ENCODE measurements around the gene ARL4C. TPM values are rescaled to one million over a fixed set of nuclear protein-coding genes. Genes with fewer than 3 reads are reported as not detected.
A peak's percentile ranks its signal among the peaks of the same experiment; 100 is the strongest.

ARL4C gene, protein sequence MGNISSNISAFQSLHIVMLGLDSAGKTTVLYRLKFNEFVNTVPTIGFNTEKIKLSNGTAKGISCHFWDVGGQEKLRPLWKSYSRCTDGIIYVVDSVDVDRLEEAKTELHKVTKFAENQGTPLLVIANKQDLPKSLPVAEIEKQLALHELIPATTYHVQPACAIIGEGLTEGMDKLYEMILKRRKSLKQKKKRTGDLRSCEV
- total RNA-seq, result 10 to 100 TPM; 10.4 to 24.2 (median 23.7) TPM

DNA sequence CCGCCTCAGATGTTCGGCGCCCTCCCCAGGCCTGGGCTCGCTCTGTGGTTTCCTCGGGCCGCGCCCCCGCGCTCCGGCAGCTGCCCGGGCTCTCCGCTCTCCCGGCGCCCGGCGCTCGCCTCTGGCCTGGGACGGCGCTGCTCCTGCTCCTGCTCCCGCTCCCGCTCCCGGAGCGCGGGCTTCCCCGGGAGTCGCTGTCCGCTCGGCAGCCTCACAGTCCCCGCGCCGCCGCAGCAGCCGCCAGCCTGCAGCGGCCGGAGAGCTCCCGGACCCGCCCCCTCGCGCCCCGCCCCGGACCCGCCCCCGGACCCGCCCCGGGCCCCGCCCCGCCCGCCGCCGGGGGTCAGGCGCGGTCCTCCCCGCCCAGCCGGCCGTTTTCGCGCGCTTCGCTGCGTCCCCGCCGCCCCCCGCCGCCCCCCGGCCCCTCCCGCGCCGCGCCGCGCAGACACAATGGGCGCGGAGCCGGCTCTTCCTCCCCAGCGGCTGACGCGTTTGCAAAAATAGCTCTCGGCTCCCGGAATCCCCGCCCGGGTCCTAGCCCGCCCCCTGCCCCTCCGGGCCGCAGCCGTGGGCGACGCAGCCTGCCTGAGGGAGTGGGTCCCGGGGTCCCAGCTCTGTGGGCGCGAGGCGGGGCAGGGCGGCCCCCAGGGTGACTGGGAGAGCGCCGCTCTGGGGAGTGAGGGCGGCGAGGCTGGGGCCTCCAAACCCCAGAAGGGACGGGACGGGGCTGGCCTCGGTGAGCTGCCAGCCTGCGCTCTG lies at the start of gene ARL4C:
Gene ARL4C (minus strand): TSS at position 247 of the 759 bp plus-strand sequence. CDS start 495 bp downstream, outside the sequence.
- H3K9me3 Mint-ChIP-seq, result no peaks in the 10 kb centered on the region
- H3K4me3 Mint-ChIP-seq, result peak within 1 kb of the TSS; percentile 94
- H3K36me3 Mint-ChIP-seq (ENCODE audit: insufficient read depth), result peaks cover 19% of the 10 kb centered on the region
- peaks cover under 1% of the 10 kb centered on the region for H3K27me3 Mint-ChIP-seq (ENCODE audit: low read depth)
- H3K4me1 Mint-ChIP-seq (ENCODE audit: low read depth), result peaks cover 54% of the 10 kb centered on the region
- ATAC-seq, result peak; percentile 64 to 66
- peak; percentile 49 for DNase-seq

DNA sequence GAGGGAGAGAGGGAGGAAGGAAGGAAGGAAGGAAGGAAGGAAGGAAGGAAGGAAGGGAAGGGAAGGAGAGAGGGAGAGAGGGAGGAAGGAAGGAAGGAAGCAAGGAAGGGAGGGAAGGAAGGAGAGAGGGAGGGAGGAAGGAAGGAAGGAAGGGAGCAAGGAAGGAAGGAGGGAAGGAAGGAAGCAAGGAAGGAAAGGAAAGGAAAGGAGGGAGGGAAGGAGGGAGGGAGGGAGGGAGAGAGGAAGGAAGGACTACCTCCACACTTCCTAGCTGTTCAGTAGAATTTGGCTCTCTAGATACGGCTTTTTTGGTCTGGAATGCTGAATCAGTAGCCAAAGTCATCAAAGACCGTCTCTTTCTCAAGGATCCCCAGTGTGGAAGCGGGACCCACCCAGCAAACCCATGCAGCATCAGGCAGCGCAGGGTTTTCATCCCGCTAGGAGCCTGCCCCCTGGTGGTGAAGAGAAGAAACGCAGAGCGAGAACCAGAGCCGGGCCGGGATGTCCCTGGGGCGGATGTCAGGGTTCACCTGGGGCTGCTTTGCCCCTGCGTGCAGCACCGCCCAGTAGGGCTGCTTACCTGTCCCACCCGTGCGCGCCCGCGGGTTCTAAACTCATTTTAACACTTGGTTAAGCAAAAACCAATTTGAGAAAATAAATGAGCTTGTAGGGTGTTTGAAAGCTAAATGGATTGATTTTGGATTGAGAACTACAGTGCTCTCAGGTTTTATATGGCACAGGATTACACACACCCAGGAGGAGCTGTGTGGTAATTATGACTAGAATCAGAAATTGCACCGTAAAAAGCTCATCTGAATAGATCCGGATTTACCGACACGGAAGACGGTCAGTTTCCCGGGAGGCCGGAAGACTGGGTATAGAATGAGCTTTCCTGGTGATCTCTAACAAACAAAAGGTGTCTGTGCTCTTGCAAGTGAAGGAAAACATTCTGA lies 48.1 kb upstream of the ARL4C start:
- Mint-ChIP-seq H3K9me3 (no peaks in the 10 kb centered on the region), H3K4me3 (no peak overlapping the region), H3K4me1 (ENCODE audit: low read depth) (no peaks in the 10 kb centered on the region), H3K27me3 (ENCODE audit: low read depth) (peaks cover 12% of the 10 kb centered on the region), H3K36me3 (ENCODE audit: insufficient read depth) (no peaks in the 10 kb centered on the region)
- DNase-seq (peak; percentile 76), ATAC-seq (peak; percentile 84 to 86)

DNA sequence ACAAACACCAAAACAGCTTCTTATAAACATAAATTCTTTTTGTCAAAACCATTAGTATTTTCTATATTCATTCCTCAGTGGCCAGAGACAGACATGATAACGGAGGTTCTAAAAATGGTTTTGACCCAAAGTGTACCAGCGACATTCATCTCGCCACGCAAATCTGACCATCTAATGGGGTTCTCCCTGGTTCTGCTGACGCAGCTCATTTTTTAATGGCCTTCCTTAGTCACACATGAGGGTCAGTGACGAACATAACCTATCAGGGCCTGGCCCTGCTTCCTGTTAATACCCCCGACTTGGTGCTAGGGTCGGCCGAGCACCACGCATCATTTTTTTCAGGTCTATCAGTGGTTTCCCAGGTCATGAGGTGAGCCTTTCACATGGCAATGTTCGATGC lies 45.9 kb upstream of the ARL4C start:
- Mint-ChIP-seq H3K36me3 (ENCODE audit: insufficient read depth) (no peaks in the 10 kb centered on the region), H3K9me3 (peaks cover 6% of the 10 kb centered on the region), H3K27me3 (ENCODE audit: low read depth) (peaks cover 5% of the 10 kb centered on the region), H3K4me1 (ENCODE audit: low read depth) (no peaks in the 10 kb centered on the region), H3K4me3 (no peak overlapping the region)
- DNase-seq (no peak), ATAC-seq (no peak)

DNA sequence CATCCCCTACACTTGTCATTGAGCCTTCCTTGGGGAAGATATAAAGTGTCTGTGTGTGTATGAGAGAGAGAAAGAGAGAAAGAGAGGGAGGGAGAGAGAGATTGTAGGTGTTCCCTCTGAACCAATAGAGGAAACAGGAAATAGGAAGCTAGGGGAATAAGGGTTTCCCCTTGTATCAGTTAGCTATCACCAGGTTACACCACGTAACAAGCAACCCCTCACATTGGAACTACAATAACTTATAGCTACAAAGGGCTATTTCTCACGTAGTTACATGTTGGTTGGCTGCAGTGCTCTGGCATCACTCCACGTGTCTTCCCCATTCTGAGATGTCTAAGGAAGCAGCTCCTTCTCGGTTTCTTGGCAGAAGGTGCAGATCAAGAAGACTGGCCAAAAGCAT lies 41.0 kb upstream of the ARL4C start:
- H3K27me3 Mint-ChIP-seq (ENCODE audit: low read depth), result peaks cover 6% of the 10 kb centered on the region
- no peaks in the 10 kb centered on the region for H3K4me1 Mint-ChIP-seq (ENCODE audit: low read depth)
- H3K4me3 Mint-ChIP-seq, result no peak overlapping the region
- DNase-seq, result no peak
- H3K36me3 Mint-ChIP-seq (ENCODE audit: insufficient read depth), result no peaks in the 10 kb centered on the region
- ATAC-seq, result no peak
- H3K9me3 Mint-ChIP-seq, result peaks cover 6% of the 10 kb centered on the region

DNA sequence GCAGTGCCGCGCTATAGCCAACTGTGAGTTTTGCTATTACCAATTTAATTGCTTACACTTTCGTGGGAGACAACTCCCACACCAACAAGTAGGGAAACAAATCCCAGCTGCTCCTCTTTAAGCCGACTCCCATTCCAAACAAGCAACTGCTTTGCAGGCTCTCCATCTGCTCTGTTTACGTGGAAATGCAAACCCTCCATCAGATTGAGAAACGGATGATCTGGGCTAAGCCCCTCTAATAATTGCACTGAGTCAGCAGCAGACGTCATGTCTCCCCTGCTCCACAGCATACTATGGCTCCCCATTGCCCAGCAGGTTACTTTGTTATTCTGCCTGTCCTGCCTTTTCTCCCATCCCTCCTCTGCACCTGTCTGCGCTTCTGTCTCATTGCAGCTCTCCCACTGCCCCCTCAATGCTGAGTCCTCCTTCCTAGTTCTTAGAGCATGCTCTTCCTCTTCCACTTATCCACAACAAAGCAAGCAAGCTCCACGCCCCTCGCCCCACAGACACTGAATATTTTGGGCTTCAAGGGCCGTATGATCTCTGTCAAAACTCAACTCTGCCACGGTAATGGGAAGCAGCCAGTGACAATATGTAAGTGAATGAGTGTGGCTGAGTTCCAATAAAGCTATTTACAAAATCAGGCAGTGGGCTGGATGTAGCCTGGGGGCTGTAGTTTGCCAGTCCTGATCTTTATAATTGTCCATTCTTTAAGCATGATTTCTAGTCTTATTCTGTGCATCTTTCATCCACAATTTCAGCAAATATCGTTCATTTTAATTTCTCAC lies 39.5 kb upstream of the ARL4C start:
- no peak for DNase-seq
- Mint-ChIP-seq H3K9me3 (peaks cover 6% of the 10 kb centered on the region), H3K4me3 (no peak overlapping the region), H3K36me3 (ENCODE audit: insufficient read depth) (no peaks in the 10 kb centered on the region), H3K27me3 (ENCODE audit: low read depth) (peaks cover 8% of the 10 kb centered on the region), H3K4me1 (ENCODE audit: low read depth) (no peaks in the 10 kb centered on the region)
- no peak for ATAC-seq

DNA sequence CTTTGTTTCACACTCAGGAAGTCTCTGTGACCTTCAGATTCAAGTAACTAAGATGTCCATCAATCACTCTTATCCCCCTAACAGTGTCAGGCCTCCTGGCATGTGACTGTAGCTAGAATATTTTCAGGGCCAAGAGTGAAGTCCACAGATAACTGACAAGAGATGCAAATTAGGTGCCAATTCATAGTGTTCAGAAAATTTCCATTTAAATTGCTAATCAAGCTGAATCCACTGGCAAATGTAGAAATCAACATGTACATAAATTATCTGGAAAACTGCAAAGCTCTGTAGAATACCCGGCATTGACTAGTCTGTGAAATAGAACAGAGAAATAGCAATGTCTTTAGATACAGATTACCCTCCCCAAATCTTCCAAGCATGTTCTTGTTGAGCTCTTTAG lies 38.6 kb upstream of the ARL4C start:
- Mint-ChIP-seq H3K36me3 (ENCODE audit: insufficient read depth) (no peaks in the 10 kb centered on the region), H3K27me3 (ENCODE audit: low read depth) (peaks cover 11% of the 10 kb centered on the region), H3K4me3 (no peak overlapping the region), H3K9me3 (peaks cover 6% of the 10 kb centered on the region), H3K4me1 (ENCODE audit: low read depth) (no peaks in the 10 kb centered on the region)
- DNase-seq, result no peak
- ATAC-seq, result no peak

DNA sequence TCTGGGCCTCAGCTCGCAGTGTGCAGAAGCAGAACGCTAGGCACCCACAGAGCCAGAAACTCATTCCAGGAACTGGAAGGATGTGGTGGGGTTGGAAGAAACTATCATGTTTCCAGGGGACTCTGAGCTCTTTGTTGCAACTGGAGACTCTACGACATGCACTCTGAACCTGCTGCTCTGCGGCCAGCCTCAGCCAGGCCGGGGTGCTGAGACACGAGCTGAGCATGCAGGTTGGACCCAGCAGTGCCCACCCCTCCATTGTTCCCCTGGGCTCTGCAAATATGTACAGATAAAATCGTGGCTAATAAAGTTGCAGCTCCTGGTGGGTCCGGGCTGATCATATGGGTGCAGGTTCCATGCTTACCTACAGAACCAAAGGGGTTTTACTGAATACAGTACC lies 37.6 kb upstream of the ARL4C start:
- H3K9me3 Mint-ChIP-seq, result peaks cover 5% of the 10 kb centered on the region
- no peaks in the 10 kb centered on the region for H3K36me3 Mint-ChIP-seq (ENCODE audit: insufficient read depth)
- ATAC-seq, result no peak

DNA sequence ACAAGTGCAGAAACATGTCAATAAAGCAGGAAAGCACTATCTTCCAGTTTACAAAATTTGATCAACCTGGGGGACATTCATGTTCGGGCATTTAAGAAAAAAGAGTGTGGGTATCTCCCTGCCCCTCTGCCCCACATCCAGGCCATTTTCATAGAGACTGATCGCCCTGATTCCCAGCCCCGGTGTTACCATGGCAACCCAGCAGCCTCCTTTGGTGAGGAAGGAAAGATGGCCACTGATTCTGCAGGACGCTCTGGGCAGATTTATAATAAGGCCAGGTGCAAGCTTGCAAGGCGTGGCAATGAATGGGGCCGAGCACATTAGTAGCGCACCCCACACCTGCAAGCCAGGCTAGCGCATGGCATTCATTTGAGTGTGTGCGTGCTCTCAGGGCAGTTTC lies 36.7 kb upstream of the ARL4C start:
- H3K36me3 Mint-ChIP-seq (ENCODE audit: insufficient read depth), result no peaks in the 10 kb centered on the region
- no peaks in the 10 kb centered on the region for H3K4me1 Mint-ChIP-seq (ENCODE audit: low read depth)
- DNase-seq (no peak), ATAC-seq (no peak)
- H3K4me3 Mint-ChIP-seq, result no peak overlapping the region
- H3K9me3 Mint-ChIP-seq, result no peaks in the 10 kb centered on the region
- peaks cover 22% of the 10 kb centered on the region for H3K27me3 Mint-ChIP-seq (ENCODE audit: low read depth)

More for the DNA sequence above, 37.6 kb upstream of the ARL4C start:
- H3K27me3 Mint-ChIP-seq (ENCODE audit: low read depth), result peaks cover 16% of the 10 kb centered on the region
- no peak overlapping the region for H3K4me3 Mint-ChIP-seq
- no peaks in the 10 kb centered on the region for H3K4me1 Mint-ChIP-seq (ENCODE audit: low read depth)
- DNase-seq, result no peak

DNA sequence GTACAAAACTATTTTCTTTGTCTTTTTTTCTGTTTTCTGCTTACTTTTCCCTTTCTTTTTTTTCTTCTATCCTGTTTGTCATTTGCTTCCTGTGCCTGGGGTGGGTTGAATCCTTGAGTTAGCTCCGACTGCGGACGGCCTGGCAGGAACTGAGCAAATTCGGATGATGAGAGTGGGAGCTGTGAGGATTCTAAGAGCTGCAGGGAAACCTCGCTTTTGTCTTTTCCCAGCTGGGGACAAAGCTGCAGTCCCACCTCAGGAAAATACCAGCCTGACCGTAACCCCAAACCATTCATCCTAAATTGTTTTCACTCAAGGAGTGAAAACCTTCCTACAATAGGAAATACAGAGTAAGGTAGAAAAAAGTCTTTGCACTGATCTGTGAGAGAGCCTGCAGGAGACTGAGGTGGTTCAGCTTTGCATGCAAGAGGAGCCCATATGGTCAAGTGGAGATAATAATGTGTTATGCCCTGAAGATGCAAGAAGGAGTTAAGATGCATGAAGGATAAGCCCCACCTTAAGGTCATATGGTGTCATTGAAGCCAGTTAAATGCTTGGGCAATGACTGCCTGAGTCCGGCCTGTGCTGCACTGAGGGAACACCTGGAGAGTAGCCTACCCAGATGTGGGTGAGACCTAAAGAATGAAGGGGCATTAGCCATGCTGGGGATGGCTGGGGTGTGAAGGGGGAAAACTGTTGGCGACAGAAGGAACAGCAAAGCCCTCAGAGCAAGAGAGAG lies 31.7 kb upstream of the ARL4C start:
- Mint-ChIP-seq H3K4me3 (no peak overlapping the region), H3K36me3 (ENCODE audit: insufficient read depth) (no peaks in the 10 kb centered on the region), H3K9me3 (peaks cover 8% of the 10 kb centered on the region), H3K4me1 (ENCODE audit: low read depth) (no peaks in the 10 kb centered on the region), H3K27me3 (ENCODE audit: low read depth) (peaks cover 25% of the 10 kb centered on the region)
- DNase-seq (no peak), ATAC-seq (no peak)

DNA sequence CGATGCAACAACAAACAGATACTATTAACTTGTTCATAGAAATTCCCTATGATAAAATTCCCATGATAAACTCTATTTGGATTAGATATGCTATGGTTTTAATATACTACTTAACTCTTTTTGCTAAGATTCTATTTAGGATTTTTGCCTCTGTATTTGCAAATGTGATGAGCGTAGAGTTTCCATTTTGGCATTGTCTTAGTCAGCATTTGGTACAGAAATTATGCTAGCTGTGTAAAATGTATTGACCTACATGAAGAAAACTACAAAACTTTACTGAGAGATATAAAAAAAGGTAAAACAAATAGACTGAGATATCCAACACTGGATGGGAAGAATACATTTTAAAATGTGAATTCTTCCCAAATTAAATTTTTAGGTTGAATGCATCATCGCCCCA lies 29.8 kb upstream of the ARL4C start:
- no peaks in the 10 kb centered on the region for H3K36me3 Mint-ChIP-seq (ENCODE audit: insufficient read depth)
- peaks cover 8% of the 10 kb centered on the region for H3K9me3 Mint-ChIP-seq
- DNase-seq, result no peak
- ATAC-seq, result no peak
- peaks cover 17% of the 10 kb centered on the region for H3K27me3 Mint-ChIP-seq (ENCODE audit: low read depth)
- H3K4me1 Mint-ChIP-seq (ENCODE audit: low read depth), result no peaks in the 10 kb centered on the region
- no peak overlapping the region for H3K4me3 Mint-ChIP-seq

DNA sequence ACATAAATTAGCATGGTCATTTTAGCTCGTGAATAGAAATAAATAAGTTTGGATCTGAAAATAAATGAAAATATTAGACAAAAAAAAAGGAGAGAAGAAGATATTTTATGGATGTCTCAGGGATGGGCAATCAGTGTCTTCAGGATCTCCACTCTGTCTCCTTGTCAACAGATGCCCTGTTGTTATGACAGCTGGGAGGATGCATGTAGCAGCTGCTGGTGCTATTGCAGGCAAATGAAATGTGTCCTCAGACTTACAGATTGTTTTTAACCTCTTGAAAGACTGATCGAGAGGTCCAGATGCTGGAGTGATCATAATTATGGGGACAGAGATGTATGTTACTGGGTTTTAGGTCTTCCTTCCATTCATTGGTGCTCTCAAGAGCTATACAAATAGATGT lies 24.7 kb upstream of the ARL4C start:
- Mint-ChIP-seq H3K36me3 (ENCODE audit: insufficient read depth) (no peaks in the 10 kb centered on the region), H3K4me1 (ENCODE audit: low read depth) (no peaks in the 10 kb centered on the region), H3K9me3 (peaks cover 8% of the 10 kb centered on the region), H3K27me3 (ENCODE audit: low read depth) (no peaks in the 10 kb centered on the region), H3K4me3 (no peak overlapping the region)
- ATAC-seq (no peak), DNase-seq (no peak)

DNA sequence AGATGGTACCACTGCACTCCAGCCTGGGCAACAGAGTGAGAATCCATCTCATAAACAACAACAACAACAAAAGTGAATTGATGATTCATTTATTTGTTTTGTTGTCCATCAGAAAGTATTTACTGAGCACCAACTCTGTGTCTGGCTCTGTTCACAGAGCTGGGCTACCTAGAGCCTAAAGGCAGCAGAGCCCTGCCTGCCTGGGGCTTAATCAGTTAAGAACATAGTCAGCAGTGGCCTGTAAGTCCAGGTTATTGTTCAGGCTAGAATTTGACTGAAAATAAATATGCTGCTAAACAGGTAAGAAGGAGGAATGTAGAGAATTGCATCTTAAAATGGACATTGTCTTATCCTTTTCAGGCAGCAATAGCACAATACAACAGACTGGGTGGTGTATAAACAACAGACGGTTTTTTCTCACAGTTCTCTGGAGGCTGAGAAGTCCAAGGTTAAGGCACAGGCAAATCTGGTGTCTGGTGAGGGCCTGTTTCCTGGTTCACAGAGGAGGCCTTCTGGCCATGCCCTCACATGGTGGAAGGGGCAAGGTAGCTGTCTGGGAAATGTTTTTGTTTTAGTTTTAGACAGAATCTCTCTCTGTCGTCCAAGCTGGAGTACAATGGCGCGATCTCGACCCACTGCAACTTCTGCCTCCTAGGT lies 22.2 kb upstream of the ARL4C start:
- no peaks in the 10 kb centered on the region for H3K4me1 Mint-ChIP-seq (ENCODE audit: low read depth)
- H3K36me3 Mint-ChIP-seq (ENCODE audit: insufficient read depth), result no peaks in the 10 kb centered on the region
- no peaks in the 10 kb centered on the region for H3K27me3 Mint-ChIP-seq (ENCODE audit: low read depth)
- ATAC-seq (no peak), DNase-seq (no peak)
- no peak overlapping the region for H3K4me3 Mint-ChIP-seq
- H3K9me3 Mint-ChIP-seq, result no peaks in the 10 kb centered on the region

DNA sequence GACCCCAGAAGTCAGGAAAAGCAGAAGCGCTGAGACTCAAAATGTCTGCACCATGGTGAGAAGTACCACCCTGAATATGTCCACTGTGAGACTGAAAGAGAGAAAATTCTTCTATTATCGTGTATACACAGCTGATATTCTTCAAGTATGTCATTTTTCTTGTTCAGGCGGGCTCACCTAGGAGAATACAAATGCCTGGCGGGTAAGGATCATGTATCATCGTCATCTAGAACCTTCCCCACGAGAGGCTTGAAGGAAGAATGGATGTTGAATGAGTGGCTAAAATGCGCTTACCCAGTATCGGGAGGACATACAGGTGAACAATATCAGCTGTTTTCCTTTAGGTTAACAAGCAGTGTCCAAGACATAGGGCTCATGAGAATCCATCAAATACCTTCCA lies 21.1 kb upstream of the ARL4C start:
- no peaks in the 10 kb centered on the region for H3K27me3 Mint-ChIP-seq (ENCODE audit: low read depth)
- no peaks in the 10 kb centered on the region for H3K36me3 Mint-ChIP-seq (ENCODE audit: insufficient read depth)
- no peaks in the 10 kb centered on the region for H3K9me3 Mint-ChIP-seq
- H3K4me1 Mint-ChIP-seq (ENCODE audit: low read depth), result no peaks in the 10 kb centered on the region
- DNase-seq (no peak), ATAC-seq (no peak)
- H3K4me3 Mint-ChIP-seq, result no peak overlapping the region

All from activated T-cell treated with anti-CD3 and anti-CD28 coated beads, Interleukin-2, amount 50 U/mL, for 4 hours (primary cell).